Caki2 (cell line): Measurements from ENCODE around the gene TRAPPC8. TPM values are rescaled to one million over a fixed set of nuclear protein-coding genes. Genes with fewer than 3 reads are reported as not detected.
"Not testable (repeated sequence)": the region's sequence is repeated elsewhere in the genome, so short reads cannot be mapped to it uniquely, and the experiment has no call there.

Experiments
- DNase-seq: peaks from one replicate; pipeline ENCODE4 v3.0.0-alpha.2; 2015; ENCODE audit warnings: low read depth
- in situ Hi-C: cut with HindIII; loops from 2 replicates; pipeline ENCODE4 v1.10.0; 2016; ENCODE audit warnings: low sequenced_read_pairs, low pct_unique_long_range_greater_than_20kb, mixed read lengths
- total RNA-seq: library from RNA; depleted of rRNA; stranded (reverse); fragments of >200 nt; shearing (Covaris generic); gene quantifications from 2 replicates; pipeline ENCODE4 v1.2.3, GENCODE V29; 2014; ENCODE audit warnings: low replicate concordance; rRNA removed

Gene TRAPPC8
- total RNA-seq: 18.0 and 38.8 TPM in 2 replicates

GRCh38 chr18:31942999-31943877, at the start of gene TRAPPC8:
TSS of gene TRAPPC8 (minus strand) at chr18:31943128. CDS start at chr18:31942764, 364 bp downstream.
- in situ Hi-C loops: no loop called here
- peak; percentile 88 for DNase-seq

- in situ Hi-C loops: no loop called here
- no peak for DNase-seq
Observed at GRCh38 chr18:31990823-31991222, 47.9 kb upstream of the TRAPPC8 start.

- no peak for DNase-seq
- in situ Hi-C loops: no loop called here
Observed at GRCh38 chr18:31983976-31984375, 41.0 kb upstream of the TRAPPC8 start.

DNA sequence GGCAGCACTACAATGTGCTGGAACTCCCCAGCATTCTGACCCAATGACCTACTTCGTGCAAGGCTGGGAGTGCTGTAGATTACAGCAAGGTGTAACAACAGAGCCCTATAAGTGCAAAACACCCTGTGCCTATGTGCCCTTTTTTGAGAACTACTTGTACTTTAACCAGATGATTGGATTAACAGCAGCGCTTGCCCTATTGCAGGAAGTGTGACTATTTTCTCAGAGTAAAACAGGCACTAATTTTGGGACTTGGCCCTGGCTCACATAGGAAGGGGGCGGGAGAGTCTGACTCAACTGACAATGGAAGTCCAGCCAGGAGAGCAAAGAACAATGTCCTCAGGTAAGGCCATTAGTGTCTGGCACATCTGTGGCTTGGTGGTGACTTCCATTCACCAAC, 40.1 kb upstream of the TRAPPC8 start:
- in situ Hi-C loops: no loop called here
- no peak for DNase-seq

GRCh38 chr18:31980863-31981262, 37.9 kb upstream of the TRAPPC8 start:
- DNase-seq: no peak
- in situ Hi-C loops: no loop called here

- in situ Hi-C loops: no loop called here
Observed at GRCh38 chr18:31979714-31980113, 36.8 kb upstream of the TRAPPC8 start.

DNA sequence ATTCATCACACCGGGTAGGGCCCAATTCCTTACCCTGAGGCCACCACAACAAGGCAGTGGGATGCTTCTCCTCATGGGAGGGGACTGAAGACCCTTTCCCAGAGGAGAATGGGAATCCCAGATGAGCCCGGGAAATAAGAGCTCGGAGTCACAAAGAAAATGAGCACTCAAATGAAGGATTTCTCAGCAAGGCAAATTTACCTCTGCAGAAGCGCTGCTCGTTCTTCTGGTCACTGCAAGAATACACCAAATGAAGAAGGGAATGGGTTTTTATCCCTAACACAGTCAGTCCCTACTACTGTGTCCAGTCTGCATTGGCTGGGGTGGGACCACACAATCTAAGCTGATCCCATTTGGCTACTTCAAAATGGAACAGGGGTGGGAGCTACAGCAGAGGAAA, 35.7 kb upstream of the TRAPPC8 start:
- in situ Hi-C loops: no loop called here
- no peak for DNase-seq

More at GRCh38 chr18:31979714-31980113, 36.8 kb upstream of the TRAPPC8 start:
- DNase-seq: no peak

DNA sequence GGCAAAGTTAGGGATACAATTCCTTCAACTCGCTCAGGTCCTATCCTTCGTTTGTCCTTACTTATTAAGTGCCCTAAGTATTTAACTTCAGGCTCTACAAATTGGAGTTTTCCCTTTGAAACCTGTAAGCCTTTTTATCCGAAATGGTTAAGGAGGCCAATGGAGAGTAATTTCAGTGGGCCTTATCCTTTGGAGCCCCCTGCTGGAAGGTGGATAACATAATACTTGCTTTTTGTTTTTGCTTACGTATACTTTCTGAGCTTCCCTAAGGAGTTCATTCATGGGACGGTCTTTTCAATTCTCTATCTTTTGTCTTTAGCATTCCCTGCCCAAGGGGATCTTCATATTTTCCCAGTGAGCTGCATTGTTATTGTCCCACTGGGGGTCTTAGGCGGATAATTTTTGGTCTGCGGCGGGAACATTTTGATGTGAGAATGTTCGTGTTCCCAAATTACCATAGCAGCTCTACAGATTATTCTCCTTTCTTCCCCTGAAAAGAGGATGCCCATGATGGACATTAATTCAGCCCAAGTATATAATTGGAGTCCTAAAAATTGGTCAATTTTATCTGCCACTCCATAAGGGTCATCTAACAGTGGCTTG, 34.4 kb upstream of the TRAPPC8 start:
- in situ Hi-C loops: no loop called here
- DNase-seq: no peak

DNA sequence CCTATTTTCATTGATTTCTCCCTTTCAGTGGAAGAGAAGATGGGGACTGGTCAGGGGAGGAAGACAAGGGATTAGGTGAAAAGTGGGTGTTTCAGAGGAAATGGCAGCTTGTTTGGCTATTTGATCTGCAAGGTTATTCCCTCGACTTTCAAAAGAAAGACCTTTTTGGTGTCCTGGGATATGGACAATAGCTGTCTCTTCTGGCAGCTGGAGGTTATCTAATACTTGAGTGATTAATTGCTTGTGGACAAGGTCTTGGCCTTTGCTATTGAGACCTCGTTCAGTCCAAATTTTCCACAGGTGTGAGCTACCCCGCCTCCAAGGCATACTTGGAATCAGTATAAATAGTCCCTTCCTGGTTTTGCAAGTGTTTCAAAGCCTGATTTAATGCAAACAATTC, 33.3 kb upstream of the TRAPPC8 start:
- no peak for DNase-seq
- in situ Hi-C loops: no loop called here

GRCh38 chr18:31973929-31974546, 31.1 kb upstream of the TRAPPC8 start:
- in situ Hi-C loops: no loop called here
- DNase-seq: no peak

DNA sequence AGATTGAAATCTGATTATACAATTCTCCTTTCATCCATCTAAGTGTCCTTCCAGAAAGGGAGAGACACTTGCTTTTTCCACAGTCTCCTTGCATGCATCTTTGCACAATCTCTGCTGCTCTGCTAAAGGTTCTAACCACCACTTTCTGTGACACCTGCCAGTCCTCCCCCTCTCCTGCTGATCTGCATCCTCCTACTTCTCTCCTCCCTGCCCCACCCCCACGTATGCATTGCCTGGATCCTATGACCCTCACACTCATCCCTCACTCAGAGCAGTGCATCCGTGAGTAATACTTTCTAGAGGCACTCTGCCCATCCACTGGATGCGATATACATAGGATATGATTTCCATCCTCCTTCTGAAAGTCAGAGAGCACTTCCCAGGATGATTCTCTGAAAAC, 27.7 kb upstream of the TRAPPC8 start:
- no peak for DNase-seq
- in situ Hi-C loops: no loop called here

DNA sequence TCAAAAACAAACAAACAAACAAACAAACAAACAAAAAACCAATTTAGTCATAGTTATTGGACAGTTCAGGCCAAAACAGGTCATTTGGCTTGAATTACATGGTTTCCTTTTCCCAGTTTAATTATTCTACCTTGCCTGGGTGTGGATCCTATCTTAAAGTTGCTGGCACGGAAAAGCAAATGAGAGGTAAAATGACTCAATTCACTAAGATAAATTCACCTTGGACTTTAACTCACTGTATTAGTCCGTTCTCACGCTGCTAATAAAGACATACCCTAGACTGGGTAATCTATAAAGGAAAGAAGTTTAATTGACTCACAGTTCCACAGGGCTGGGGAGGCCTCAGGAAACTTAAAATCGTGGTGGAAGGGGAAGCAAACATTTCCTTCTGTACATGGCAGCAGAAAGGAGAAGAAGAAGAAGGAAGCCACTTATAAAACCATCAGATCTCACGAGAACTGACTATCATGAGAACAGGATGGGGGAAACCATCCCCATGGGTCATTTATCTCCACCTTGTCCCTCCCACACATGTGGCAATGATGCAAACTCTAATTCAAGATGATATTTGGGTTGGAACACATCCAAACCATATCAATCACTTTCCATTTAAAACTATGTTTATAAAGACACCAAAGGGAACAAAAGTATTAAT, 22.5 kb upstream of the TRAPPC8 start:
- DNase-seq: no peak
- in situ Hi-C loops: no loop called here

GRCh38 chr18:31957728-31958127, 14.8 kb upstream of the TRAPPC8 start:
- in situ Hi-C loops: no loop called here

GRCh38 chr18:31954349-31954748, 11.4 kb upstream of the TRAPPC8 start:
- DNase-seq: no peak
- in situ Hi-C loops: no loop called here

More at GRCh38 chr18:31957728-31958127, 14.8 kb upstream of the TRAPPC8 start:
- DNase-seq: no peak

DNA sequence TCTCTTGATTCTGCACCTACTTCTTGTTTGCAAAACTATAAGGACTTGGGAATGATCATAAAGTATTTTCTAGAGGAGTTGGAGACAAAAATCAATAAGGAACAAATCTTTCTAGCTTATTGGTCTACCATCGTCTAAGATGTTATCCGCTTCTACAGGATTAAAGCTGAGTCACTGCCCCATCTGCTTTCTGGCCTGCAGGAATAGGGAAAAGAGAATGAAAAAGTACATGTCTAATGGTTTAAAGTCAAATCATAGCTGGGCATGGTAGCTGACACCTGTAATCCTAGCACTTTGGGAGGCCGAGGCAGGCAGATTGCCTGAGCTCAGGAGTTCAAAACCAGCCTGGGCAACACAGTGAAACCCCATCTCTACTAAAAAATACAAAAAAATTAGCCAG, 10.8 kb upstream of the TRAPPC8 start:
- DNase-seq, in situ Hi-C loops: not testable (repeated sequence)

DNA sequence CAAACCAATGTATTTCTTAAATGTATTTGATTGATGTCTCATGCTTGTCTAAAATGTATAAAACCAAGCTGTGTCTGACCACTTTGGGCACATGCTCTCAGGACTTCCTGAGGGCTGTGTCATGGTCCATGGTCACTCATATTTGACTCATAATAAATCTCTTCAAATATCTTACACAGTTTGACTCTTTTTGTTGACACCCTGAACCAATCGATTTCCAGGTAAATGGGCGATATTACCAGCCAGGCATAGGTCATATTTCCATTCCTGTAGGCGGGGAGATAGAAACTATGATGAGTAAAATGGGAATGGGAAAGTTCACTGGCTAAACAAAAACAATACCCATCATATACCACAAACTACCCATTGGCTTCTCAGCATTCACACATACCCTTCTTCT, 9.3 kb upstream of the TRAPPC8 start:
- in situ Hi-C loops: no loop called here
- DNase-seq: no peak

- in situ Hi-C loops: no loop called here
- no peak for DNase-seq
Observed at GRCh38 chr18:31950583-31950982, 7.7 kb upstream of the TRAPPC8 start.

DNA sequence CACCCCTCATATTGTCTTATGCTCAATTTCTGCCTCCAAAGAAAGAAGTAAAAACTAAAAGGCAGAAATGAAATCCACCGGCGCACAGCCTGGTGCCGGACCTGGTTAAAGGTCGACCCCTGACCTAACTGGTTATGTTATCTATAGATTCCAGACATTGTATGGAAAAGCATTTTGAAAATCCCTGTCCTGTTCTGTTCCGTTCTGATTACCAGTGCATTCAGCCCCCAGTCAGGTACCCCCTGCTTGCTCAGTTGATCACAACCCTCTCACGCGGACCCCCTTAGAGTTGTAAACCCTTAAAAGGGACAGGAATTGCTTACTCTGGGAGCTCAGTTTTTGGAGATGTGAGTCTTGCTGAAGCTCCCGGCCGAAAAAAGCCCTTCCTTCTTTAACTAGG, 5.4 kb upstream of the TRAPPC8 start:
- DNase-seq, in situ Hi-C loops: not testable (repeated sequence)
